Stimulated activated CD8-positive, alpha-beta memory T cell treated with anti-CD3 and anti-CD28 coated beads, Interleukin-15, amount 100 ng/mL, for 1 hour (primary cell): ENCODE measurements around the gene CEP55.
"Not testable (repeated sequence)": the region's sequence is repeated elsewhere in the genome, so short reads cannot be mapped to it uniquely, and the experiment has no call there.

ENCODE experiments used
- DNase-seq: peaks from one replicate; pipeline ENCODE4 v3.0.0-alpha.2; 2020; ENCODE audit warnings: low read depth

The CEP55 gene

GRCh38 chr10:93513091-93513490, 16.7 kb downstream of the CEP55 start:
- DNase-seq = no peak

DNA sequence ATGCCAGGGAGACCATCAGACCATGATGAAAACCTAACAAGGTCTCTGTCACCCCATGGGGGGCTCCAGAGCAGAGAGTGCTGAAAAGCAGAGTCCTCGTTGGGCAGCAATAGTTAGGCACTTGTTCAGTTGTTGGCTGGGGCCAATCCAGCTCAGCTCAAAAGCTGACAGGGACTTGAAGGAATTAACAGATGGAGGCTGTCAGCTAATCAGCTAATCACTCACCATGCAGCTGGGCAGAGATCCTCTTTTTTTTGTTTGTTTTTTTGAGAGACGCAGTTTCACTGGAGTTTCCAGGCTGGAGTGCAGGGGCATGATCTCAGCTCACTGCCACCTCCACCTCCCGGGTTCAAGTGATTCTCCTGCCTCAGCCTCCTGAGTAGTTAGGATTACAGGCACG, 18.1 kb downstream of the CEP55 start:
- no peak for DNase-seq

GRCh38 chr10:93515071-93516005, 18.9 kb downstream of the CEP55 start:
- no peak for DNase-seq

DNA sequence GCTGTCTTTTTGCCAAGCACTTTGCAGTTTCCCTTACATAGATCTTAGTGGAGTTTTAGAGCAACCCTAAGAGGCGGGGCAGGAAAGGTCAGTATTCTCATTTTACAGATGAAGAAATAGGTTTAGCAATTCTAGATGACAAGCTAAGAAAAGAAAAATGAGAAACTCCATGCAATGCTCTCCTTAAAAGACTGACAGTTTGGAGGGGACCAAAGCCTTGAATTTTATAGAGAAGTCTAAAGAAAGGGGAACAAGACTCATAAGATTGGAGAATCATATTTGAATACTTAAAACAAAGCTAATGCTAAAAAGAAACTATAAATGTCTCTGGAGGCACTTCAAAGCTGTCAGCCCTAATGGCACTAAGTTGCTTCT, 19.6 kb downstream of the CEP55 start:
- DNase-seq = no peak

DNA sequence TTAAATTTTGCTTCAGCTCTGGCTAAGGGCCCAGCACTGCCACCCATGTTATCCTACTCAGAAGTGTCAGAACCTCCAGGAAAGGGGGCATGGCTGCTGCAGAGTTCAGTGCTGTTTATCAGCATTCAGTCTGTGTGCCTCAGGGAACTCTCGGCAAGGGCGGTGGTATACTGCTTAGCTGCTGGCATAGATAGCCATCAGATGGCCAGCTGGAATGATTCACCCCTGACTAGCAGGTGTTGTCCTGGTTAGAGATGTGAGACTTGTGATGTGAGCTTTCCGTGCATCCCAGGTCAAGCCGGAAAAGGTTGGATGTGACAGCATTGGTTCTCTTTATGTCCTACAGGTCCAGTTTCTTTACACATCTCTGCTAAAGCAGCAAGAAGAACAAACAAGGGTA, 22.1 kb downstream of the CEP55 start:
- DNase-seq = no peak

- no peak for DNase-seq
Measured at GRCh38 chr10:93535293-93535692, 38.9 kb downstream of the CEP55 start.

- DNase-seq = not testable (repeated sequence)
Measured at GRCh38 chr10:93540871-93541270, 44.5 kb downstream of the CEP55 start.

- DNase-seq = no peak
Measured at GRCh38 chr10:93541402-93542357, 45.3 kb downstream of the CEP55 start.

GRCh38 chr10:93542358-93542791, 46.0 kb downstream of the CEP55 start:
- no peak for DNase-seq

GRCh38 chr10:93546995-93547394, 50.6 kb downstream of the CEP55 start:
- not testable (repeated sequence) for DNase-seq

GRCh38 chr10:93547522-93547921, 51.1 kb downstream of the CEP55 start:
- no peak for DNase-seq

DNA sequence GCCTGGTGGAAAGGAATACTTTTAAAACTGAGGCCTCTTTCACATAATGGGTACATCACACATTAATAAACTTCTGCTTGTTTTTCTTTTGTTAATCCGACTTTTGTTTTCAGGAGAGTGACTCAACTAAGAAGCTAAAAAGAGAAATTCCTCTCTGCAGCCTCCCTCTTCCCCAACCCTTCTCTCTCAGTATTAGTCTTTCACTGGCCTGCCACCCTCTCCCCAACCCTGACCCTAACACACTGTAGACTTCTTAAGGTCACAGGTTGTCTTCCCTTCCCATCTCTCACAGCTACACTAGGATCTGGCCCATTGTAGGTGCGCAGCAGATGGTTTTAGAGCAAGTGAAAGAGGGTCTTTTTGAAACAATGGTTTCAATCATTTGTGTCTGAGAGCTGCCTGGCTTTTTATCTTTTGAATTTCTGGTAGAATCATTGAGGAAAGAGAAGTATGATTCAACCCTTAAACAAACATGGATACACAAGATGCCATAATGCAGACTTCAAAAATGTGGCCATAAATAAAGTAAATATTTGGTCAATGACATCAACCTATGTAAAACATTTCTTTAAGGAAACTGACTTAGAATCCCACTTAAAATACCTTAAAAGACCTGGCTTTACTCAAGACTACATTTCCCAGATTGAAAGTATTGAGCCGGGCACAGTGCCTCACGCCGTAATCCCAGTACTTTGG, 52.1 kb downstream of the CEP55 start:
- DNase-seq = no peak

GRCh38 chr10:93550606-93551005, 54.2 kb downstream of the CEP55 start:
- no peak for DNase-seq

- DNase-seq = no peak
Measured at GRCh38 chr10:93552780-93553179, 56.4 kb downstream of the CEP55 start.

DNA sequence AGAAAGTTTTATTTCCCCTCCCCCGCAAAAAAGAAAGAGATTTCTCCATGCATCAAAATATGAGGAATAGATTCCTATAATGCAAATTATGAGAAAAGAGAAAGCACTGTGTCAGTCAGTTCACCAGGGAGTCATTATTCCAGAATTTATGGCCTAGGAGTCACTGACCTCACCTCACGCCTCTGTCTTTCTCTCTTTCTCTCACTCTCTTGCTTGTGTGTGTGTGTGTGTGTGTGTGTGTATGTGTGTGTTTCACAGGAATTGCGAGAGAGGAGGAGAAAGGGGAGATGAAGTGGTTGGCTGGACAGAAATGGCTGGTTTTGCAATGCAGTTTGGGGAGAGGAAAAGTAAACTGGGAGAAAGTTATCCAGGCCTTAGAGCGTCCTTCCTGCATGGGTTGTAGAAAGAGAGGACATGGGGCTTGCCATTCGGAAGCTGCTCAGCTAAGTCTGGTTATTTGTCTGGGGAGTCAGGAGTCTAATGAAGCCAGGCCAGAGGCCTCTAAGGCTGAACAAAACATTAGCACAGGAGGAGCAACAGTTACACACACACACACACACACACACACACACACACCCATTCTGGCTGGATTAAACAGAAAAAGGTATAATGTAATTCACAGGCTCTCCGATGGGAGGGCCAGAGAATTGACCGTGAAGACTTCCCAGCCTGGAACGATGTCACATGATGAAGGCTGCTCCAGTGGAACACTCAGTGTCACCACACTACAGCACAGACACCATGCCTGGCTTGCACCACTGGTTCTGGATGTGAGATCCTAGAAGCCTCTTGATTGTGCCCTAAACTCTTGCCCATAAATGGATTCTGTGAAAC, 57.3 kb downstream of the CEP55 start:
- no peak for DNase-seq

DNA sequence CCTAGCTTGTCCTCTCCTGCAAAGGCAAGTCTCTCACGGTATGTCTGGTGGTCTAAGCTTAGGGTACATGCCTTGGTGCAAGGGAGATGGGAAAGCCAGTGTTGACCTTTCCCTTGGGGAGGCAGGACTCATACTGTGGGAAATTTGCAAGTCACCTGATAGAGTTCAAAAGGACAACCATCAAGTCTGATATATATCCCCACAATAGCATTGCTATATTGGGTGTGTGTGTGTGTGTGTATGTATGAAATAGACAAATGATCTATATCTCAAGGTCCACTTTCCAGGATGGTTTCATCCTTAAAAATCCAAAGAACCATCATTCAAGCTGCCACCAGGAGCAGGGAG, 57.9 kb downstream of the CEP55 start:
- DNase-seq = no peak

- DNase-seq = peak; percentile 9
Measured at GRCh38 chr10:93554760-93555432, 58.5 kb downstream of the CEP55 start.

DNA sequence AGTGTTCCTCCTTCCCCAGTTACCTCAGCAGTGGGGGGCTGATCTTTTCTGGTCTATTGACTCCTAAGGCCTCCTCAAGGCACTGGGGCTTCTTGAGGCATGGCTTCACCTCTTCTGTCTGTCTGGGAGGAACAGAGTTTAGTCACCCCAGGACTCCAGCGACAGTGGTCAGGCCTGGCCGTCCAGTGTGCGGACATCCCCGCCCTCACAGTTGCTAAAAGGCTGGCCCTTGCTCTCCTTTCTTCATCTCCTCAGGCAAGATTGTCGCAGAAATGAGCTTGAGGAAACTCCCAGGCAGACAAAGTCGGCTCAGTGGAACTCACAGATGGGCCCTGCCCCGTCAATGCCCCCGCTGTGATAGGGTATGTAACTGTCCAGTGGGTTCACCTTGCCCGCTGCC, 63.1 kb downstream of the CEP55 start:
- DNase-seq = no peak

DNA sequence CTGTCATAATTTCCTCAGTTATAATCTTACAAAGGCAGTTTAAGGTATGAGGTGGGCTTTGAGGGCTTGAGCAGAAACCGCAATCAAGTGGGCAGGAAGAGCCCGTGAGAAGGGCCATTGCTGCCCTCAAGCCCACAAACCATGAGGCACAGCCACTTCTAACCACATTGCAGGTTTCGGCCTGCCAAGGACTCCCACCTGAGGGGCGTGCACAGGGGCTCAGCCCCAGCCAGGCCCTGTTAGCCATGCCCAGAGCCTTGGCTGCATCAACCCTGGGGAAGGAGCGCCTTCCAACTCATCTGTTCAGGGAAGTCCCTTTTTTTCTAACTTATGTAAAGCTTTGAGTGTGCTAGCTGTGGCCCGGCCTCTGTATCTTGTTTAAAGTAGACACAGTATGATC, 64.1 kb downstream of the CEP55 start:
- DNase-seq = no peak

GRCh38 chr10:93565446-93565845, 69.0 kb downstream of the CEP55 start:
- no peak for DNase-seq
